AG20443 (cell line): ENCODE results near the gene MSLN.
A peak's percentile ranks its signal among the peaks of the same experiment; 100 is the strongest.

ENCODE experiments used
- DNase-seq: peaks from one replicate; pipeline ENCODE4 v3.0.0; 2012; ENCODE audit warnings: low spot score, mixed read lengths

Gene MSLN

DNA sequence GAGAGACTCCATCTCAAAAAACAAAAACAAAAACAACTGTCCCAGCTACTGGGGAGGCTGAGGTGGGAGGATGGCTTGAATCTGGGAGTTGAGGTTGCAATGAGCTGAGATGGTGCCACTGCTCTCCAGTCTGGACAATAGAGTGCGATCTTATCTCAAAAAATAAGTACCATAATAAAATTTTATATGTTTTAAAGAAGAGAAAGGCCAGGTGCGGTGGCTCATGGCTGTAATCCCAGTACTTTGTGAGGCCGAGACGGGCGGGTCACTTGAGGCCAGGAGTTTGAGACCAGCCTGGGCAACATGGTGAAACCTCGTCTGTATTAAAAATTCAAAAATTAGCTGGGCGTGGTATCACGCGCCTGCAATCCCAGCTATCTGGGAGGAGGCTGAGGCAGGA is 16.3 kb downstream of the MSLN start:
- DNase-seq, result no peak

- DNase-seq, result no peak
Observed at GRCh38 chr16:777826-778225, 17.3 kb downstream of the MSLN start.

- DNase-seq, result no peak
Observed at GRCh38 chr16:778447-778846, 17.9 kb downstream of the MSLN start.

DNA sequence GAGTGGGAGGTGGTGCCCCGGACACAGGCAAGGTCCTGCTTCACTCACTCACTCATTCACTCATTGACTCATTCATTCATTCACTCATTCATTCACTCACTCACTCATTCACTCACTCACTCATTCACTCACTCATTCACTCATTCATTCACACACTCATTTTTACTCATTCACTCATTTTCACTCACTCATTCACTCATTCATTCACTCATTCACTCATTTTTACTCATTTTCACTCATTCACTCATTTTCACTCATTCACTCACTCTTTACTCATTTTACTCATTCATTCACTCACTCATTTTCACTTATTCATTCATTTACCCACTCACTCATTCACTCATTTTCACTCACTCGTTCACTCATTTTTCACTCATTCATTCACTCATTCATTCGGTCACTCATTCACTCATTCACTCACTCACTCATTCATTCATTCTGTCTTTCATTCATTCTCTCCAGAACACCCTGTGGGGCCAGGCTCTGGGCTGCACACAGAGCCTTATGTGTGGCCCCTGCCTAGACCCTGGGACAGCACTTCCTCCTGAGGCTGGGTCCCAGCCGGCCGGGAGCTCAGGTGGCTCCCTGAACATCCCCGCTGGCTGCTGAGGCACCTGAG is 18.5 kb downstream of the MSLN start:
- DNase-seq, result no peak

DNA sequence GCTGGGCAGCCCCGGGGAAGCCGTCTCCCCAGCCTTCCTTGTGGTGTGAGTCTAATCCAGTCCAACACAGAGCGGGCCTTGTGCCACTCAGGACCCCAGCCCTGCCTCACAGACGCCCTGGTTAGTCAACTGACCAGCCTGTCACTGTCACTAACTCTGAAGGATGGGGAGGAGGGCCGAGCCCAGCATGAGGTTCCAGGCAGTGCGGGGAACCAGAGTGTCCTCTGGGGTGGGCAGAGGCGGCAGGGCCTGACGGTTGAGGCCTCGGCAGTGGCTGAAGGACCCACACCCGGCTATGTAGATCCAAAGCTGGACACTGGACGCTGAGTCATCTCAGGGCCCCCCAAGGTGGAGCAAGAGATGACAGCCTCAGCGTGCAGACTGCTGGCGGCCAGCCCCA is 19.0 kb downstream of the MSLN start:
- no peak for DNase-seq

GRCh38 chr16:780296-780695 is 19.8 kb downstream of the MSLN start:
- DNase-seq, result no peak

GRCh38 chr16:781346-782010 is 20.9 kb downstream of the MSLN start:
- no peak for DNase-seq

DNA sequence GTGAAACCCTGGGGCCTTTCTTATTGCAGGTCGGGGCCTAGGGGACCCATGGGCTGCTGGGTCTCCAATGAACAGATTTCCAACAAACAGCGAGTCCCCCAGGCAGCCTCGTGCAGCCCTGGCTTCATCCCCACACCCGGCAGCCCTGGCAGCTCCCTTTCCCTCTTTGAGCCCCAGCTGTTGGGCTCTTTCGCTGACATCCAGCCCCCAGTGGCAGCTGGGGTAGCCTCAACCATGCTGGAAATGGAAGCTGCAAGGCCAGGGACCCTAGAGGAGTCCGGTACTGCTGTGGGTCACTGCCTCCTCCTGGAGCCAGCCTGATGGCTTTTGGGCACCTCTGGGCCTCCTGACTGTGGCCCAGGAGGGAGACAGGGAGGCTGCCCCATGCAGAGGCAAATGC is 21.7 kb downstream of the MSLN start:
- DNase-seq, result no peak

GRCh38 chr16:782766-783403 is 22.4 kb downstream of the MSLN start:
- DNase-seq, result no peak

- DNase-seq, result peak; percentile 31
Observed at GRCh38 chr16:783404-784161, 23.0 kb downstream of the MSLN start.

DNA sequence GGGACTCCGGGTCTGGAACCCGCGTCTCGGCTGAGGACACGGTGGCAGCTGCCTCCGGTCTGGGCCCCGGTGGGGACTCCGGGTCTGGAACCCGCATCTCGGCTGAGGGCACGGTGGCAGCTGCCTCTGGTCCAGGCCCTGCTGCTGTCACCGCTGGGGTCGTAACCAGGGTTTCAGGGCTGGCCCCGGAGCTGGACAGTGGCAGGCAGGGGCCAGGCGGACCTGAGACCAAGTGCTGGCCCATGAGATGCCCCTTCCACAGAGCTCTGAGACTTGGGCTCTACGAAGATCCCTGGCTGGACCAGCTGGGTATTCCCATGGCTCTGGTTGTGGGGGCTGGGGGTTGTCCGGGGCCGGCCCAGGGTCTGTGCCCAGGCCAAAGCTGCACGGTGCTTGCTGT is 23.9 kb downstream of the MSLN start:
- no peak for DNase-seq

DNA sequence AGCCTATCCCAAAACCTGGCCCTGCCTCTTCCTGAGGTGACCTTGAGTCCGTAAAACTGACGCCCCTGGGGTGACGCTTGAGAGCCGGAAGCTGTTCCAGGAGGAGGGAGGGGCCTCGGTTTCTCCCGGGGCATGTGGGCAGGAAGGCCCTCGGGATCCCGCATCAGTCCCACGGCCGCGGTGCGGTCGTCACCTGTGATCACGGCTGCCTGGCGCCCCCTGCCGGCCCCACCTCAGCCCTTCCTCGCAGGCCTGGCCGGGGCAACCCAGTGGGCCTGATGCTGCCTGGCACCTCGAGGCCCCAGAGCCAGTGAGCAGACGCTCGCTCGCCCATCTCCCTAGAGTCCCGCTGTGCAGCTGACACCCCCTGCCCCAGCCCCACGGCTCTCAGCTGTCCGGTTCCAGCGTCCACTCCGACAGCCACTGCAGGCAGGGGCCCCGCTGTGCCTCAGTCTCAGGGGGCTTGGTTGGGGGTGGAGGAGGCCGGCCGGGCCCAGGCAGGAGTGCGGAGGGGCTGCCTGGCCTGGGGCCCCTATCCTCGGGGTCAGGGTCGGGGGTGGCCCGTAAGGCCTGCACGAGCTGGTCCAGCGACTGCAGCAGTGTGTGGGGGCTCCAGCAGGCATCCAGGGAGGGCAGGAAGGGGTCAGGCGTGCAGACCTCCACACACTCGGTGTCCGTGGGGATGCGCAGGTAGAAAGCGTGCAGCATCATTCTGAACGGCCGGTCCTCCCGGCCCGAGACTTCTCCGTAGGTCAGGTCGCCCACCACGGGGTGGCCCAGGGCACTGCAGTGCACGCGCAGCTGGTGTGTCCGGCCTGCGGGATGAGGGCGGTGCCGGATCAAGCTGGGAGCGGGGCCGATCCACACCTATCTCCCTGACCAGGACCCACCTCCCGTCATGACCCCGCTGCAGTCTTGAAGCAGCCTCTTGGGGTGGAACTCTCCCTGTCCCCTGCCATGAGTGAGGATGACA is 25.3 kb downstream of the MSLN start:
- peak; percentile 79 for DNase-seq

DNA sequence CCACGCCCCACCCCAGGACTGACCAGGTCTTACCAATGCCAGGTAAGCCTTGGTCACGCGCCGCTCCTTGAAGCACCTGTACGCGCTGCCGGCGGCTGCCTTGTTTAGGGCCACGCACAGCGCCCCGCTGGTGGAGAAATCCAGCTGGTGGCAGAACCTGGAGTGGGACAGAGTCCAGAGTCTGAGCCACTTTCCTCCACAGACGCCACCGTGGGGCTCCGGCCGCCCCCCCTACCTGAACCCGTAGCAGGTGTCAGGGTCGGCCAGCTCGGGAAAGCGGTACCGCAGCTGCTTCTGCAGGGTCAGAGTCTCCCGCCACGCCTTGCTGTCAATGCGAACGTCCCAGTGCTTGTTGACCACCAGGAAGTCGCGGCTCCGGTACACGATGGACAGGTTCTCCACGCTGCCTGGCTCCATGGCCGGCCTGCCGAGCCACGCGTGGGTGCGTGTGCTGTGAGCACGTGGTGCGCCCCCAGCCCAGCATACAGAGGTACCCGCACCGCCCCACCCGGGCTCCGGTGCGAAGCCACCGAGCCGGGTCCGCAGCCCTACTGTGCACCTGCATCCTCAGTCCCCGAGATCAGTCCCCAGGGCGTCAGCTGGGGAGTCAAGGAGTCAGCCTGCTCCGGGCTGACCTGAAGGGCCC is 26.9 kb downstream of the MSLN start:
- no peak for DNase-seq

DNA sequence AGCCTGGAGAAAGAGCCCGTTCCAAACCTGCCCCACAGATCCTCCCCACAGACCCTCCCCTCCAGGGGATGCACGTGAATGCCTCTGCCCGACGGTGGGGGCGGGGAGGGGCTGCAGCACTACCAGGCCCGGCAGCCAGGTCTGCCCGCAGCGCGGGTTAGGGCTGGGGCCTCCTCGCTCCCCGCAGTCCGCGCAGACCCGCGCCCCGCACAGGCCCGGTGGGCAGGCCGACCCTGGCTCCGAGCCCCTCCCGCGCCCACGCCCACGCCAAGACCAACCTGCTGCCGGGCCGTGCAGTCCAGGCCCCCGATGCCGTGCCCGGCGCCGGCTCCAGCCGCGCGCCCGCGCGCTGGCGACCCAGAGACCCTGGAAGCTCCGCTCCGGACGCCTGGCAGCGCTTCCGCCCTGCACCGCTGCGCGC is 27.5 kb downstream of the MSLN start, which contains the start of gene RPUSD1:
RPUSD1 (minus strand) TSS at position 404 of the 421 bp plus-strand sequence. CDS start 644 bp downstream, outside the sequence.
- no peak for DNase-seq

GRCh38 chr16:788399-789126 is 28.0 kb downstream of the MSLN start, which contains the start of gene CHTF18:
Gene CHTF18 (plus strand): TSS chr16:788620. CDS start chr16:788685, 65 bp downstream.
- DNase-seq, result peak; percentile 100

DNA sequence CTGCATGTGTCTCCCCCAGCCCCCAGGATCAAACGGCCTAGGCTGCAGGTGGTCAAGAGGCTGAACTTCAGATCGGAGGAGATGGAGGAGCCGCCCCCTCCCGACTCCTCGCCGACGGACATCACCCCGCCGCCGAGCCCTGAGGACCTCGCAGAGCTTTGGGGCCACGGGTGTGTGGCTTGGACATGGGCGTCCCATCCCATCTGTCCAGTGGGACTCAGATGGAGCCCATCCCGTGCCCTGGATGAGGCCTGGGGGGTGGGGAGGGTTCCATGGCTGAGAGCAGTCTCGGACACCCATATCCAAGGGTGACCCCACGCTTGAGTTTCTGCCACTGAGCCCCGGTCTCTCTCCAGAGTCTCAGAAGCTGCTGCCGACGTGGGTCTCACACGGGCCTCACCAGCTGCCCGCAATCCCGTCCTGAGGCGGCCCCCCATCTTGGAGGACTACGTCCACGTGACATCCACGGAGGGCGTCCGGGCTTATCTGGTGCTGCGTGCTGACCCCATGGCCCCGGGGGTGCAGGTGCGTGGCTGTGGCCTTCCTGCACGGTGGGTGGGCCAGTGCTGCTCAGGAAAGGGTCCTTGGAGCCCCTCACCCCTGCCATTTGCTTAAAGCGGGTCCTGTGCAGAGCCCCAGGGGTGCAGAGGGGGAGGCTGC is 28.8 kb downstream of the MSLN start:
- no peak for DNase-seq

DNA sequence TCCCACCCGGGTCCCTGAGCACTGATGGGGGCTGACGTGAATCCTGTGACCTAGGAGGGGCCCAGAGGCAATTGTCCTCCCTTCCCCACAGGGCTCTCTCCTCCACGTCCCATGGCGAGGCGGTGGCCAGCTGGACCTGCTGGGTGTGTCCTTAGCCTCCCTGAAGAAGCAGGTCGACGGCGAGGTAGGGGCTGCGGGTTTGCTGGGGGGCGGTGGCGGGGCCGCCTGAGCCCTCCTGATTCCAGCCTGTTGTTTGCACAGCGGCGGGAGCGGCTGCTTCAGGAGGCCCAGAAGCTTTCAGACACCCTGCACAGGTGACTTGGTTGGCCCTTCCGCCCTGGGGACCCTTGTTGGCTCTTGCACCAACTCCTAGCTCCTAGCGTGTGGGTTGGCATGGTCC is 29.6 kb downstream of the MSLN start:
- no peak for DNase-seq

GRCh38 chr16:791131-791530 is 30.6 kb downstream of the MSLN start:
- DNase-seq, result no peak

- no peak for DNase-seq
Observed at GRCh38 chr16:792221-792995, 31.9 kb downstream of the MSLN start.
